CD4-positive, alpha-beta memory T cell (primary cell): Measurements from ENCODE around the gene INSIG1. TPM values are rescaled to one million over a fixed set of nuclear protein-coding genes. Genes with fewer than 3 reads are reported as not detected.

Experiments used
- CTCF ChIA-PET: fragments of 350-600 bp; sonication (Branson Sonifier 250); formaldehyde crosslinking; loops from one replicate; lab custom pipeline; 2021; ENCODE audit warnings: inconsistent platforms; ENCODE audit not compliant: partially characterized antibody; lab: Charles Lee
- POLR2A ChIA-PET: fragments of 350-600 bp; sonication (Branson Sonifier 250); formaldehyde crosslinking; loops from one replicate; lab custom pipeline; 2021; ENCODE audit not compliant: partially characterized antibody; lab: Charles Lee
- DNase-seq, 5 donors: peaks; one replicate each; pipeline versions ENCODE4 v3.0.0 to v3.0.0-alpha.2; 2020 to 2022; ENCODE audit warnings: mixed read lengths in 1 of 5
- H3K27ac ChIP-seq: one replicate; pipeline ENCODE4 v1.7.0; 2013; ENCODE audit warnings: low read depth, low read length
- H3K27me3 ChIP-seq: 2 replicates; pipeline ENCODE4 v1.7.0; 2013; ENCODE audit warnings: mild to moderate bottlenecking, low read length, moderate library complexity; ENCODE audit not compliant: insufficient read depth
- H3K36me3 ChIP-seq: 2 replicates; pipeline ENCODE4 v1.7.0; 2013; ENCODE audit warnings: mild to moderate bottlenecking, low read length, moderate library complexity; ENCODE audit not compliant: insufficient read depth
- H3K4me1 ChIP-seq: 2 replicates; pipeline ENCODE4 v1.7.0; 2013; ENCODE audit warnings: mild to moderate bottlenecking, low read length, moderate library complexity; ENCODE audit not compliant: insufficient read depth
- H3K4me3 ChIP-seq, 2 donors: one replicate each; pipeline ENCODE4 v1.7.0; 2013; ENCODE audit warnings: low read length in 2 of 2, mild to moderate bottlenecking in 1 of 2
- H3K9me3 ChIP-seq, 2 donors: one replicate each; pipeline ENCODE4 v1.7.0; 2013; ENCODE audit warnings: low read length in 2 of 2, control low read depth in 1 of 2; ENCODE audit not compliant: control insufficient read depth in 1 of 2
- H3K27ac Mint-ChIP-seq, 7 donors: one replicate each; pipeline ENCODE4 v1.8.0; 2020 to 2021; ENCODE audit warnings: mixed read lengths in 7 of 7, mild to moderate bottlenecking in 6 of 7, inconsistent platforms in 3 of 7, moderate library complexity in 3 of 7
- H3K27me3 Mint-ChIP-seq, 2 donors: one replicate each; pipeline ENCODE4 v1.8.0; 2020 to 2021; ENCODE audit warnings: mixed read lengths in 2 of 2
- H3K36me3 Mint-ChIP-seq, 2 donors: one replicate each; pipeline ENCODE4 v1.8.0; 2020 to 2021; ENCODE audit warnings: mixed read lengths in 2 of 2, inconsistent platforms in 1 of 2, mild to moderate bottlenecking in 1 of 2
- H3K4me1 Mint-ChIP-seq, 4 donors: one replicate each; pipeline ENCODE4 v1.8.0; 2020 to 2021; ENCODE audit warnings: mixed read lengths in 4 of 4, mild to moderate bottlenecking in 1 of 4
- H3K4me3 Mint-ChIP-seq, 8 donors: one replicate each; pipeline ENCODE4 v1.8.0; 2020 to 2021; ENCODE audit warnings: mixed read lengths in 8 of 8, mild to moderate bottlenecking in 7 of 8, moderate library complexity in 6 of 8, inconsistent platforms in 3 of 8
- H3K9me3 Mint-ChIP-seq, 8 donors: one replicate each; pipeline ENCODE4 v1.8.0; 2020 to 2021; ENCODE audit warnings: mixed read lengths in 8 of 8, mild to moderate bottlenecking in 5 of 8, inconsistent platforms in 3 of 8, moderate library complexity in 1 of 8
- intact Hi-C: fragments of 100-400 bp; cut with micrococcal nuclease; formaldehyde crosslinking; loops from one replicate; pipeline ENCODE4 v1.15.1; 2023
- polyA plus RNA-seq, 2 donors: library from polyadenylated mRNA; unstranded; fragments of 300-500 nt; fragmentation: Illumina TruSeq; gene quantifications; one replicate each; pipeline ENCODE4 v1.2.3, GENCODE V29; 2021
- total RNA-seq, 2 experiments: library from RNA; stranded (reverse); gene quantifications; one replicate each; pipeline ENCODE4 v1.2.3, GENCODE V29; 2021

Gene INSIG1
- total and polyA plus RNA-seq, 4 experiments from 2014 or later = 28.1 to 43.0 (median 41.7) TPM

GRCh38 chr7:155274633-155275355 is 22.9 kb upstream of the INSIG1 start:
- H3K9me3 Mint-ChIP-seq = no peaks in the 10 kb centered on the region
- CTCF ChIA-PET = interaction anchor here (0.8 kb wide), 1 partner anchor 84 kb away, joined by 3 read pairs; no protein-coding TSS in a partner anchor
- H3K4me1 Mint-ChIP-seq = peaks cover 0 to 7% (median 4%) of the 10 kb centered on the region in 4 donors
- H3K4me3 Mint-ChIP-seq = no peak overlapping the region
- H3K36me3 Mint-ChIP-seq = no peaks in the 10 kb centered on the region
- no peak overlapping the region for H3K4me3 ChIP-seq
- H3K9me3 ChIP-seq = no peaks in the 10 kb centered on the region
- intact Hi-C loops = no loop called here
- H3K4me1 ChIP-seq = no peaks in the 10 kb centered on the region
- POLR2A ChIA-PET = no interaction called here
- H3K36me3 ChIP-seq = no peaks in the 10 kb centered on the region
- DNase-seq = no peak
- peaks cover 19% of the 10 kb centered on the region in 2 donors for H3K27me3 Mint-ChIP-seq
- H3K27ac ChIP-seq = no peak overlapping the region
- no peaks in the 10 kb centered on the region for H3K27me3 ChIP-seq
- no peak overlapping the region for H3K27ac Mint-ChIP-seq

DNA sequence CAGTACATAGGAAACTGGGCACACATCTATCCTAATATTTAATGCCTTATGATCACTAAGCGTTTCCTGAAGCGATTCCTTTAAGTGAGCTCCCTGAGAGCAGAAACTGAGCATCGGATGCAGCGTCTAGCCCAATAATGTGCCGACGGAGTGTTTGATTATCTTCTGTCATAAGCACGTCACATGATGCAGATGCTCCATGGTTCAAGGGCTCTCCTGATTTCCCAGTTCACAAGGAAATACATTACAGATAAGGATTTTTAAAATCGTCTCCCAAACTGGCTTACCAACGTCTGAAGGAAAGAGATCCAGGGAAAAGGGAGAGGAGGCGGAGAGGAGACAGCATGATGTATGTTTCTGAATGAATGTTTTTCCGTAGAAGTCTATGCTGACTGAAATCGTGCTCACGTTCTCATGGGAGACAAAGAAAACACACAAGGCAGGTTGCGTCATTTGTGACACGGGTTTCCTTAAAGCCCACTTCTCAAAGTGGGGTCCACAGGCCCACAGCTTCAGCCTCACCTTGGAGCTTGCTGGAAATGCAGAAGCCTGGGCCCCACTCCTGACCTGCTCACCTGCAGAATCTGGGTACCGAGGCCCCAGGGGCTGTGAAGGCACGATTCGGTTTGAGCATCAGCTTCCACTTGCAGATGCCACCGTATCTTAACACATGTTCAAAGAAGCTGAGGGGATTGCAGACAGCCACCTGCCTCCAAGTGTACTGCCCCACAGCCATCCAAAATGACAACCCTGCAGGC is 21.5 kb upstream of the INSIG1 start:
- Mint-ChIP-seq H3K4me3 (no peak overlapping the region), H3K36me3 (no peaks in the 10 kb centered on the region), H3K4me1 (peaks cover 0 to 4% (median 2%) of the 10 kb centered on the region in 4 donors), H3K27ac (no peak overlapping the region), H3K27me3 (peaks cover 17 to 18% of the 10 kb centered on the region in 2 donors), H3K9me3 (no peaks in the 10 kb centered on the region)
- ChIA-PET CTCF (no interaction called here), POLR2A (no interaction called here)
- Histone ChIP-seq H3K4me1 (no peaks in the 10 kb centered on the region), H3K9me3 (no peaks in the 10 kb centered on the region), H3K27me3 (no peaks in the 10 kb centered on the region), H3K4me3 (no peak overlapping the region), H3K36me3 (no peaks in the 10 kb centered on the region), H3K27ac (no peak overlapping the region)
- intact Hi-C loops = no loop called here
- DNase-seq = no peak

- Histone ChIP-seq H3K27ac (no peak overlapping the region), H3K4me3 (no peak overlapping the region), H3K4me1 (no peaks in the 10 kb centered on the region), H3K27me3 (no peaks in the 10 kb centered on the region), H3K9me3 (no peaks in the 10 kb centered on the region), H3K36me3 (no peaks in the 10 kb centered on the region)
- Mint-ChIP-seq H3K27ac (no peak overlapping the region), H3K4me1 (peaks cover 0 to 4% (median 2%) of the 10 kb centered on the region in 4 donors), H3K27me3 (peaks cover 16 to 17% of the 10 kb centered on the region in 2 donors), H3K36me3 (no peaks in the 10 kb centered on the region), H3K4me3 (no peak overlapping the region), H3K9me3 (no peaks in the 10 kb centered on the region)
- ChIA-PET POLR2A (no interaction called here), CTCF (no interaction called here)
- DNase-seq = no peak
- intact Hi-C loops = no loop called here
Measured at GRCh38 chr7:155276800-155277375, 20.8 kb upstream of the INSIG1 start.

GRCh38 chr7:155277385-155277994 is 20.2 kb upstream of the INSIG1 start:
- ChIA-PET POLR2A (no interaction called here), CTCF (no interaction called here)
- Mint-ChIP-seq H3K9me3 (no peaks in the 10 kb centered on the region), H3K4me3 (no peak overlapping the region), H3K27me3 (peaks cover 16 to 17% of the 10 kb centered on the region in 2 donors), H3K4me1 (peaks cover 0 to 4% (median 2%) of the 10 kb centered on the region in 4 donors), H3K36me3 (no peaks in the 10 kb centered on the region), H3K27ac (no peak overlapping the region)
- intact Hi-C loops = no loop called here
- H3K27ac ChIP-seq = no peak overlapping the region
- DNase-seq = no peak
- H3K4me1 ChIP-seq = no peaks in the 10 kb centered on the region
- H3K4me3 ChIP-seq = no peak overlapping the region
- H3K9me3 ChIP-seq = no peaks in the 10 kb centered on the region
- no peaks in the 10 kb centered on the region for H3K27me3 ChIP-seq
- no peaks in the 10 kb centered on the region for H3K36me3 ChIP-seq

- H3K27me3 Mint-ChIP-seq = peaks cover 11 to 14% of the 10 kb centered on the region in 2 donors
- H3K4me3 Mint-ChIP-seq = no peak overlapping the region
- CTCF ChIA-PET = interaction anchor here (2.3 kb wide), 1 partner anchor 66 kb away, joined by 5 read pairs; no protein-coding TSS in a partner anchor
- POLR2A ChIA-PET = interaction anchor here (1.6 kb wide), 1 partner anchor 18 kb away, joined by 6 read pairs; no protein-coding TSS in a partner anchor
- no peak overlapping the region for H3K27ac ChIP-seq
- H3K27ac Mint-ChIP-seq = no peak overlapping the region
- no peaks in the 10 kb centered on the region for H3K9me3 ChIP-seq
- H3K4me1 Mint-ChIP-seq = peaks cover 0 to 4% (median 2%) of the 10 kb centered on the region in 4 donors
- H3K36me3 ChIP-seq = no peaks in the 10 kb centered on the region
- intact Hi-C loops = no loop called here
- no peaks in the 10 kb centered on the region for H3K27me3 ChIP-seq
- H3K4me3 ChIP-seq = no peak overlapping the region
- H3K9me3 Mint-ChIP-seq = no peaks in the 10 kb centered on the region
- no peak for DNase-seq
- H3K36me3 Mint-ChIP-seq = no peaks in the 10 kb centered on the region
- H3K4me1 ChIP-seq = no peaks in the 10 kb centered on the region
Measured at GRCh38 chr7:155278921-155279320, 18.8 kb upstream of the INSIG1 start.

DNA sequence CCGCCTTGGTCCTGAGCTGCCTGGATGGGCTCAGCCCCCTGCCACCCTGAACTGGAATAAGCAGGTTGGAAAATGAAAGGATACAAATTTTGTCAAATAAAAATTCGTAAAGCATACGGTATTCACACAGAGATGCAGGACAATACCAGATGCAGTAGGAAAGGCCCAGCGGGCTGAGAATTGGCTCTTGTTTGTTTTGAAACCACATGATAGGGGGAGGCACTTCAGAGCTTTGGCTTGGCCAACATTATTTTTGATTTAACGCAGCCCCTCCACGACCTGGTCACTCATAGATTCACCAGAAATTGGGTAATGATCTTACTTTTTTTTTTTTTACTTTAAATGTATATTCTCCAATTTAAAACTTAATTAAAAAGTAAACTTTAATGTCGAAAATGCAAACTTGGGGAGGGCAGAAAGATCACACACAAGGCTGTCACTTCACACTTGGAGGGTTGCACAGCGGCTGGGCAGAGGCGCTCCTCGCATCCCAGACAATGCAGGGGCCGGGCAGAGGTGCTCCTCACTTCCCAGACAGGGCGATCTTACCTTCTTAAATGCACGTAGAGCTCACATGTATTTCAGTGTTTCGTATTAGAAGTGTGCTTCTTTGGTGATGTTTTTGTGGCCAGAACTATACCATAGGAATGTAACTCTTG is 17.8 kb upstream of the INSIG1 start:
- Mint-ChIP-seq H3K9me3 (no peaks in the 10 kb centered on the region), H3K27me3 (peaks cover 11 to 14% of the 10 kb centered on the region in 2 donors), H3K4me3 (no peak overlapping the region), H3K27ac (no peak overlapping the region), H3K36me3 (no peaks in the 10 kb centered on the region), H3K4me1 (peaks cover 0 to 4% (median 3%) of the 10 kb centered on the region in 4 donors)
- CTCF ChIA-PET = interaction anchor here (2.3 kb wide), 1 partner anchor 65 kb away, joined by 5 read pairs; no protein-coding TSS in a partner anchor
- H3K36me3 ChIP-seq = no peaks in the 10 kb centered on the region
- H3K9me3 ChIP-seq = no peaks in the 10 kb centered on the region
- H3K27ac ChIP-seq = no peak overlapping the region
- H3K4me3 ChIP-seq = no peak overlapping the region
- no peaks in the 10 kb centered on the region for H3K4me1 ChIP-seq
- intact Hi-C loops = loop anchor here (5.0 kb wide), 1 partner anchor 67 kb away; no protein-coding TSS in a partner anchor
- no peaks in the 10 kb centered on the region for H3K27me3 ChIP-seq
- POLR2A ChIA-PET = no interaction called here
- DNase-seq = no peak
